Esophagus squamous epithelium (tissue), 4 donors: Measurements from ENCODE around the gene PGM5.
"Not testable (repeated sequence)": the region's sequence is repeated elsewhere in the genome, so short reads cannot be mapped to it uniquely, and the experiment has no call there.

Experiments
- POLR2A ChIP-seq, 4 donors: fragments of 450-650 bp; IDR thresholded peaks; one replicate each; pipeline ENCODE4 v1.6.1; 2017; ENCODE audit warnings: antibody characterized with exemption in 4 of 4, mild to moderate bottlenecking in 4 of 4, moderate library complexity in 3 of 4
- TF ChIP-seq, protein P1 (sequence below), 6 experiments: fragments of 450-650 bp in 4 of 6; fragments of 200-600 bp in 2 of 6; sonication (generic) in 2 of 6; IDR thresholded peaks; one replicate each; pipeline ENCODE4 v1.5.1; 2016 to 2019; ENCODE audit warnings: antibody characterized with exemption in 6 of 6, mild to moderate bottlenecking in 4 of 6, moderate library complexity in 4 of 6

DNA sequence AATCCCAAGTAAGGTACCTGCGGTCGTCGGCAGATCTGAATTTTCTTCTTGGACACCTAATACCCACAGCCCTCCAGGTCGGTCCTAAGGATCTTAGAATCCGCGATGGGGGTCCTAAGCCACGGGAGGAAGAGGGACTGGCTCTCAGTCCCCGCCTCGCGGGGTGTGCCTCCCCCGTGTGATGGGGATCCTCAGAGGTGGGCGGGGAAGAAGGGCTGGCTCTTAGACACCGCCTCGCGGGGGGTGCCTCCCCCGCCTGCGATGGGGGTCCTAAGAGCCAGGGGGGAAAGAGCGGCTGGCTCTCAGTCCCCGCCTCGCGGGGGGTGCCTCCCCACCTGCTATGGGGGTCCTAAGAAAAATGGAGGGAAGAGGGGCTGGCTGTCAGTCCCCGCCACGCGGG is 32.7 kb upstream of the PGM5 start:
- TF ChIP-seq, protein P1, sequence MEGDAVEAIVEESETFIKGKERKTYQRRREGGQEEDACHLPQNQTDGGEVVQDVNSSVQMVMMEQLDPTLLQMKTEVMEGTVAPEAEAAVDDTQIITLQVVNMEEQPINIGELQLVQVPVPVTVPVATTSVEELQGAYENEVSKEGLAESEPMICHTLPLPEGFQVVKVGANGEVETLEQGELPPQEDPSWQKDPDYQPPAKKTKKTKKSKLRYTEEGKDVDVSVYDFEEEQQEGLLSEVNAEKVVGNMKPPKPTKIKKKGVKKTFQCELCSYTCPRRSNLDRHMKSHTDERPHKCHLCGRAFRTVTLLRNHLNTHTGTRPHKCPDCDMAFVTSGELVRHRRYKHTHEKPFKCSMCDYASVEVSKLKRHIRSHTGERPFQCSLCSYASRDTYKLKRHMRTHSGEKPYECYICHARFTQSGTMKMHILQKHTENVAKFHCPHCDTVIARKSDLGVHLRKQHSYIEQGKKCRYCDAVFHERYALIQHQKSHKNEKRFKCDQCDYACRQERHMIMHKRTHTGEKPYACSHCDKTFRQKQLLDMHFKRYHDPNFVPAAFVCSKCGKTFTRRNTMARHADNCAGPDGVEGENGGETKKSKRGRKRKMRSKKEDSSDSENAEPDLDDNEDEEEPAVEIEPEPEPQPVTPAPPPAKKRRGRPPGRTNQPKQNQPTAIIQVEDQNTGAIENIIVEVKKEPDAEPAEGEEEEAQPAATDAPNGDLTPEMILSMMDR (IDR thresholded peaks at IDR 0.05), result not testable (repeated sequence)
- TF ChIP-seq POLR2A (IDR thresholded peaks at IDR 0.05), result not testable (repeated sequence)
